Osteocyte (in vitro differentiated cells): ENCODE results near the gene NAT16. TPM values are rescaled to one million over a fixed set of nuclear protein-coding genes. Genes with fewer than 3 reads are reported as not detected.
"Not testable (repeated sequence)": the region's sequence is repeated elsewhere in the genome, so short reads cannot be mapped to it uniquely, and the experiment has no call there.

Experiments used
- DNase-seq: peaks from one replicate; pipeline ENCODE4 v3.0.0; 2021; ENCODE audit warnings: mixed read lengths; ENCODE audit not compliant: unreplicated experiment; ENCODE audit errors: extremely low spot score
- H3K27ac Mint-ChIP-seq: one replicate; pipeline ENCODE4 v1.8.0; 2021; ENCODE audit warnings: mild to moderate bottlenecking, mixed read lengths; ENCODE audit not compliant: unreplicated experiment
- H3K27me3 Mint-ChIP-seq: one replicate; pipeline ENCODE4 v1.8.0; 2021; ENCODE audit warnings: mixed read lengths; ENCODE audit not compliant: unreplicated experiment
- H3K36me3 Mint-ChIP-seq: one replicate; pipeline ENCODE4 v1.8.0; 2021; ENCODE audit warnings: mixed read lengths; ENCODE audit not compliant: unreplicated experiment
- H3K4me1 Mint-ChIP-seq: one replicate; pipeline ENCODE4 v1.8.0; 2021; ENCODE audit warnings: mixed read lengths; ENCODE audit not compliant: unreplicated experiment
- H3K4me3 Mint-ChIP-seq: one replicate; pipeline ENCODE4 v1.8.0; 2021; ENCODE audit warnings: mild to moderate bottlenecking, moderate library complexity, mixed read lengths; ENCODE audit not compliant: unreplicated experiment
- H3K9me3 Mint-ChIP-seq: one replicate; pipeline ENCODE4 v1.8.0; 2021; ENCODE audit warnings: mixed read lengths; ENCODE audit not compliant: unreplicated experiment
- CTCF ChIP-seq: fragments of 200-600 bp; sonication (generic); IDR thresholded peaks from 2 replicates; pipeline ENCODE4 v1.5.0; 2021; ENCODE audit warnings: antibody characterized with exemption, mild to moderate bottlenecking, moderate library complexity
- total RNA-seq: library from RNA; stranded (reverse); gene quantifications from 2 replicates; pipeline ENCODE4 v1.2.1, GENCODE V29; 2021

NAT16 gene
- total RNA-seq, 1 donor from 2014 or later = 0.16 TPM

- Mint-ChIP-seq H3K9me3 (no peaks in the 10 kb centered on the region), H3K36me3 (peaks cover 72% of the 10 kb centered on the region), H3K27ac (peak overlapping the region; percentile 97), H3K27me3 (no peaks in the 10 kb centered on the region), H3K4me1 (peaks cover 85% of the 10 kb centered on the region), H3K4me3 (peak overlapping the region; percentile 47)
- no peak for DNase-seq
- no peak for TF ChIP-seq CTCF
These were observed 45.6 kb downstream of the NAT16 start for GRCh38 chr7:101134399-101134980.

GRCh38 chr7:101133621-101134398 lies 46.3 kb downstream of the NAT16 start:
- Mint-ChIP-seq H3K4me3 (peak overlapping the region; percentile 47), H3K27ac (peak overlapping the region; percentile 97), H3K36me3 (peaks cover 75% of the 10 kb centered on the region), H3K27me3 (no peaks in the 10 kb centered on the region), H3K4me1 (peaks cover 88% of the 10 kb centered on the region), H3K9me3 (no peaks in the 10 kb centered on the region)
- no peak for TF ChIP-seq CTCF
- DNase-seq = no peak

- H3K27me3 Mint-ChIP-seq, DNase-seq, H3K9me3 Mint-ChIP-seq: not testable (repeated sequence)
- H3K36me3 Mint-ChIP-seq = peaks cover 77% of the 10 kb centered on the region
- H3K4me3 Mint-ChIP-seq = peak overlapping the region; percentile 39
- peak overlapping the region; percentile 97 for H3K27ac Mint-ChIP-seq
- H3K4me1 Mint-ChIP-seq = peaks cover 90% of the 10 kb centered on the region
These were observed 47.2 kb downstream of the NAT16 start for GRCh38 chr7:101132626-101133600.

- H3K27ac Mint-ChIP-seq = peak overlapping the region; percentile 100
- H3K4me1 Mint-ChIP-seq = peaks cover 93% of the 10 kb centered on the region
- TF ChIP-seq CTCF = no peak
- peak overlapping the region; percentile 93 for H3K4me3 Mint-ChIP-seq
- no peaks in the 10 kb centered on the region for H3K27me3 Mint-ChIP-seq
- peaks cover 54% of the 10 kb centered on the region for H3K36me3 Mint-ChIP-seq
- H3K9me3 Mint-ChIP-seq = no peaks in the 10 kb centered on the region
- no peak for DNase-seq
These were observed 50.4 kb downstream of the NAT16 start for GRCh38 chr7:101129603-101130117.

- peaks cover 41% of the 10 kb centered on the region for H3K36me3 Mint-ChIP-seq
These were observed 51.9 kb downstream of the NAT16 start for GRCh38 chr7:101128040-101128834.

More at GRCh38 chr7:101128040-101128834, 51.9 kb downstream of the NAT16 start:
- DNase-seq = no peak
- peak overlapping the region; percentile 100 for H3K27ac Mint-ChIP-seq
- no peak for TF ChIP-seq CTCF
- H3K27me3 Mint-ChIP-seq = no peaks in the 10 kb centered on the region
- H3K4me1 Mint-ChIP-seq = peaks cover 90% of the 10 kb centered on the region
- no peaks in the 10 kb centered on the region for H3K9me3 Mint-ChIP-seq
- peak overlapping the region; percentile 93 for H3K4me3 Mint-ChIP-seq
